Activated CD4-positive, CD25-positive, alpha-beta regulatory T cell (primary cell): Measurements from ENCODE around the gene NUP98.

Experiments
- DNase-seq, 4 experiments: peaks; one replicate each; lab custom pipeline; 2025; lab: John Stamatoyannopoulos, UW

NUP98 gene

DNA sequence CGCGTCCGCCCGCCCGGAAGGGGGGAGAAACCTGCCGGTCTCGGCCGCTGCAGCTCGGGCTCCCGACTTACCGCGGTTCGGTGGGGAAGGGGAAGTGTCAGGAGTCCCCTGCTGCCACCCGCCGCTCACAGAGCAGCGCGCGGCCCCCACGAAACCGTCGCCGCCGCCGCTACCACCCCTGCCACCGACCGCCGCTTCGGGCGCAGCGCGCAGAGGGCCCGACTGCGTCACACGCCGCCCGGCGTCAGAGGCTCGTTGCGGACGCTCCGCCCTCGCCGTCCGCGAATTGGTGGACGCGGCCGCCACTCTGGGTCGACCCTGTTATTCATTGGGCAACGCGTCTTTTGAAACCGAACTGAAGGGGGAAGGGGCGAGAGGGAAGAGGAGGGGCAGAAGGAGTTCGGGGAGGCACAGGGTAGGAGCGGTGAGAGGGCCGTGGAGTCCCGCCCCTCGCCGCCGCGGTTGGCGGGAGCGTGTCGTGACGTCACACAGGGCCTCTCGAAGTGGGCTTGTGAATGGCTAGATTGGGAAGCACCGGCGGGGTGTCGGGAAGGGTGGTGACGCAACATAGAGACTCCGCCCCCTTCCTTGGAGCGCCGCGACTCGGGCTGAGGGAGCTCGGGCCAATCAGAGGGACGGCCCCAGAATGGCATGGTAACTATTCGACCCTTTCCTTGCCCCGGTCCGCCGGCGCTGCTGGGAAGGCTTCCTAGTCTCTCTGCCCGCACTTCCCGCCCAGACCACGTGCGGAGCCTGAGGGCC is at the start of gene NUP98:
Gene NUP98, minus strand, starts transcription at position 226 of the 762 bp plus-strand sequence. CDS start 15,437 bp downstream, outside the sequence.
- DNase-seq = peak; percentile 98 to 99 (median 98)

DNA sequence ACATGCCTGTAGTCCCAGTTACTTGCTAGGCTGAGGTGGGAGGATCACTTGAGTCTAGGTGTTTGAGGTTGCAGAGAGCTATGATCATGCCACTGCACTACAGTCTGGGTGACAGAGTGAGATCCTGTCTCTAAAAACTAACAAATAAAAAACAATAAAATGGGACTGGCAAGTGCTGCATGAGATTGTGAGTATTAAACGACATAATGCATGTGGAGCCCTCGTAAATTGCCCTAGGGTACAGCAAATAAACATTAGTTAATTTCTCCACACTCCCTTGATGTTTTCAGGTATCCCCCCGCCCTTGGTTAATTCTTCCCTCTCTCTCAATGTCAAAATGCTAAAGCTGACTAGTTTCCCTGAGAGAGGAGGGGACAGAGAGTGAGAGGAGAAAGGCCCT is 48.3 kb upstream of the NUP98 start:
- DNase-seq = no peak

DNA sequence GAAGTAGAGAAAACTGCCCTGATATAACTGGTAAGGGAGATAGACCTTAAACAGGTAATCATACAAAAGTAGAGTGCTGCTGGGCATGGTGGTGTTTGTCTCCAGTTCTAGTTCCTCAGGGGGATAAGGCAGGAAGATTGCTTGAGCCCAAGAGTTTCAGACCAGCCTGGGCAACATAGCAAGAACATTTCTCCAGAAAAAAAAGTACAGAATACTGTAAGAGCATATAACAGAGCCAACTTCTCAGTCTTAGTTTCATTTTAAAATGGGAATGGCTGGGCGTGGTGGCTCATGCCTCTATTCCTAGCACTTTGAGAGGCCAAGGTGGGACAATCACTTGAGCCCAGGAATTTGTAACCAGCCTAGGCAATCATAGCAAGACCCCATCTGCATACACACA is 47.9 kb upstream of the NUP98 start:
- DNase-seq = no peak

DNA sequence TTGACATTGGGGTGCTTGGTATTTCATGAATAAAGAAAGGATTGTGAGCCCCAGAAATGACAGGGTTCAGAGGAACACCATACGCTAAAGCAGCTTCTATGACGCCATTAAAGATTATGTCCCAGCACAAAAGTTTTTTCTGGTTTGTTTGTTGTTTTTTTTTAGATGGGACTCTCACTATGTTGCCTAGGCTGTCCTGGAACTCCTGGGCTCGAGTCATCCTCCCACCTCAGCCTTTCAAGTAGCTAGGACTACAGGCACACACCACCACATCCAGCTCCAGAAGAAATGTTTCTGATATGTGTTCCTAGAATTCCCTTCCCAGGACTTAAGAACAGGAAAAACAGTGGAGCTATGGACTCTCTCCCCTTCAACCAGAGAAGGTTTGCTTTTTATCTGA is 46.0 kb upstream of the NUP98 start:
- DNase-seq = no peak

DNA sequence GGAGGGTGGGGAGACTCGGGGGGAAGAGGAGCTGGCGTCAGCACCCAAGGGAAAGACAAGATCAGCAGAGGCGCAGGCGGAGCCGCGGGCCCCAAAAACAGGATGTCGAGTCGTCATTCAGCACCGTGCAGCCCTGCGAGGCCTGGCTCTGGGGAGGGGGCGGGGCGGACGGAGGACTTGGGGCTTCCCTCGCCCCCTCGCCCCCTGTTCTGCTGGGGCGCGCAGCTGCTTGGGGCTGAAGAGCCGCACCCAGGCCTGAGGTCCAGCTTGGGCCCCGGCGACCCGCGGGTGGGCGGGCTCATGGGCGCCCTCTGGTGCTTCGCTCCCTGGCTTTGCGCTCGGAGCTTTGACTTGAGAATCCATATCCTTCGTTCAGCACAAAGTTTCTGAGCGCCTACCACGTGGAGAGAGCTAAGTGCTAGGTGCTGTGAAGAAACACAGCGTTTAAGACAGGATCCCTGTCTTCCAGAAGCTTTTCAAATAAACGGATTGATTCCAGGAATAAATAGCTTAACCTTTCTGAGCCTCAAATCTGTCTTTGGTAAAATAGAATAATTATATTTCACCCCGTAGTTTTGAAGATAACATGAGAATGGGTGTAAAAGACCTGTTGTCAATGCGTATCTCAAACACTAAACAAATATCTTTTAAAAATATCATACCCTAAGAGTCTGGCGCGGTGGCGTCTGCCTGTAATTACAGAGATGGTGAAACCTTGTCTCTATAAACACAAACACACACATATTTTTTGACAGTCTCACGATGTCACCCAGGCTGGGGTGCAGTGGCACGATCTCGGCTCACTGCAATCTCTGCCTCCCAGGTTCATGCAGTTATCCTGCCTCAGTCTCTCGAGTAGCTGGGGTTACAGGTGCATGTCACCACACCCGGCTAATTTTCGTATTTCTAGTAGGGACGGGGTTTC is 44.3 kb upstream of the NUP98 start:
- DNase-seq = peak in 3 of 4 experiments; percentile 82 to 90 (median 86)

DNA sequence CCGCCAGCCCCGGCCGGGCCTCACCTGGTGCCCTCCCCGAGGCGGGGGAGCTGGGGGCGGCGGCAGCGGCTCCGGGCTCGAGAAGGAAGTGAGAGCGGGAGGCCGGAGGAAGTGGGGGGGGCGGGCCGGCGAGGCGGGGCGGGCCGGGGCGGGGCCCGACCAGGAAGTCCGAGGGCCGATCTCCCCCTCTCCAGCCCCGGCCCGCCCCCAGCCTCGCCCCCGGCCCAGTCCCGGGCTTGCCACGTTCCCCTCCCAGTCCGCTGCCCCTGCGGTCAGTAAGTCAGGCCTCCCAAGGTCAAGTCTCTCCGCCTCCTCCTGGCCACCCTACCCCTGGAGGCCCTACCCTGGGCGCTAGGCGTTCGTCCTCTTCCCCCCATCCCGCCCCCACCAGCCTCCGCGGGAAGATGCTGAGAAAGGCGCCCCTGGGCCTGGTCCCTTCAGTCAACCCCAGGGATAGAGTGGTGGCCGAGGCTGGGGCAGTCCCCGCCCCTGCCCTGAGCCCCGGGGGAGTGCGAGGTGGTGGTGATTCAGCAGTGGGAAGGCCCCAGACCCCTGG is 43.6 kb upstream of the NUP98 start, which contains the start of gene RHOG:
Gene RHOG, minus strand, starts transcription at position 90 of the 556 bp plus-strand sequence. CDS start 12,821 bp downstream, outside the sequence.
- DNase-seq = peak; percentile 72 to 89 (median 74)

DNA sequence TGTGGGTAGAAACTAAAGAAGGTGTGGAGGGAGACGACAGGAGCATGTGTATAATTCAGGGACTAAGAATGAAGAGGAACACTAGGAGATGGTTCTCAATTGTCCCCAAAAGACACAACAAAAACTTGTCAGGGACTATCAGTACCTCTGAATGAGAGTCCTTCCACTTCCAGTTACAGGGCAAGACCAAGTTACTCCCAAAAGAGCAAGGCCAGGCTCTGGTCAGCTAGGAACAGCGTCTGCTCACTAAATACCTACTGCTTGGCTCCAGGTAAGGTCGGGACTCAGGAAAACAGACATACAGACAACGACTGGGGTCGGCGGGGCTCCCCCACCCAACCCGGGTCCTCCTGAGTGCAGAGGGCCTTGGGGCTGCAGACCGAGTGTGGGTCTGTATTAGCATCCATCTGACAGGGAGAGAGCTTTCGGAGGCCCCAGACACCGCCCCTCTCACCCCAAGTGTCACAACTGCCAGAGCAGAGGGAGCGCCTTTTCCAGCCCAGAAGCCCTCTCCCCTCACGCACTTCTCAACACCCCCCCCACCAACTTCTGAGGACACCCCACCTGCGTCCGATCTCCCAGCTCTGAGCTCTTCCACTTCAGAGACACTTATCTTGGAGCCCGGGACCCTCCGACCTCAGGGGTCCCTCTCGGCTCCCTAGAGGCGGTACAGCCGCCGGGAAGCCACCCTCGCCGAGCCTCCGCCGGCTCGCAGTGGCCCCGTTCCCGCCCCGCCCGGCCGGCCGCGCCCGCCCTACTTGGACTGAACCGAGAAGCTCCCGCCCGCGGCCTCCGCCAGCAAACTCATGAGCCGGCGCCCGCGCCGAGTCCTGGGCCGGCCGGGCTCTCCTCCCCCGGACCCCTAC is 42.9 kb upstream of the NUP98 start:
- DNase-seq = no peak

DNA sequence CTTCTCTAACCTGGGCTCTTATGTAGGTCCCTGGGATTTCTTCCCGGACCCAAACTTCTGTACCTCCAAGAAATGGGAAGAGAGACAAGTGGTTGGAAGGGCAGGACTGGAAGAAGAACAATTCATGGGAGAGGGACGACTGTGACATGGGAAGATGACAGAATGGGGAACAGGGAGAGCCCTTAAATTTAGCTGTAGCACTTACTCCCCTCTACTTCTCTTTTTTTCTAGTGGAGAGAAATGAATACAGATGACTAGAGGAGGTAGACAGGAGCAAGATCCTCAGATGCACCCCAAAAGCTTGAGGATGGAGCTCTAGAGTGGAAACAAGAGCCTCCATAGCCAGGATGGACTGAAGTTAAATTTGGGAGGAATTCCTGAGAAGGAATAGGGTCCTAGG is 41.1 kb upstream of the NUP98 start:
- no peak for DNase-seq

DNA sequence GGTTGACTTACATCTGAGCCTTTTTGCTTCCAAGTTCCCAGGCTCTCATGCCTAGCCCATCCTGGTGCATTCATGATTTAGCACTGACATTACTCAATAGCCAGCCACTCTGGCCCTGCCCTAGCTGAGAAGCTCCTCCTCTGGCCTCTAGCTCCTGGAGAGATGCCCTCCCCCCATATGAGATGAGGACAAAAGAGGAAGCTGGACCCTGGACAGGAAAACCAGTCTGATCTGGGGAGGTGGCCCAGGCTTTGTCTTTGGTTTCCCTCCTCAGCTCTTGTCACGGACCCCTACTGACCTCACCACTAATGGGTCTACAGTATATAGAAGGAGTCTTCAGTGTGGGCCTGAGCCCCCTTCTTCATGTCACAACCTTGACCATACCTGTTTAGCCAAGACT is 40.4 kb upstream of the NUP98 start:
- no peak for DNase-seq

DNA sequence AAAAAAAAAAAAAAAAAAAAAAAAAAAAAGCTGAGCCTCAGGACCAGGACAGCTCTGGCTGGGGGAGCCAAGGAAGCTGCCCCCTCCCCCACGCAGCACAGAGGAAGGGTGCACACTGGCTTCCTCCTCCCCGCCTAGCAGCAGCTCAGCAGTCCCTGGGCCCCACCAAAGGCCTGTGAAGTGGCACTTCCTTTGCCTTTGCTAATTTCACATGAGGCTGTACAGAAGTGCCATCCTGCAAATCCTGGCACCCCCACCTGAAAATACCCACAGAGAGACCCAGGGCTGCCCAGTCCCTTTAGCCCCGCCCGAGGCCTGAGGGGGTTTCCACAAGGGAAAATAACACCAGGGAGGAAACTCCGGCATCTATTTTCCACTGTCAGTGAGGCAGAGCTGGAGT is 39.5 kb upstream of the NUP98 start:
- DNase-seq = peak in 2 of 4 experiments; percentile 28 to 35

DNA sequence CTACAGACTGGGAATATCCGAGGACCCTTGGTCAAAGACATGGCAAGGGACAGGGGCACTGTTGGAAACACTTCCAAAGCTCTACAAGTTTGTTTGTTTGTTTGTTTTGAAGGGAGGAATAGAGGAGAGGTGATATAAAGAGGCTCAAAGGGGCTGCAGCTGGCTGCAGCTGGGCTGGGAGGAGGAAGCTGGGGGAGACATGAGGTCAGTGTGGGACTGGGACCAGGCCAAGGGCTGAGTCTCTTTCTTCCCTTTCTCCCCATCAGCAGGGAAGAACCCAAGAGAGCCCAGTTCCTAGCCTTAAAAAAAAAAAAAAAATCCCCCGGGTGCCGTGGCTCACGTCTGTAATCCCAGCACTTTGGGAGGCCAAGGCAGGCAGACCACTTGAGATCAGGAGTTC is 38.4 kb upstream of the NUP98 start:
- no peak for DNase-seq

DNA sequence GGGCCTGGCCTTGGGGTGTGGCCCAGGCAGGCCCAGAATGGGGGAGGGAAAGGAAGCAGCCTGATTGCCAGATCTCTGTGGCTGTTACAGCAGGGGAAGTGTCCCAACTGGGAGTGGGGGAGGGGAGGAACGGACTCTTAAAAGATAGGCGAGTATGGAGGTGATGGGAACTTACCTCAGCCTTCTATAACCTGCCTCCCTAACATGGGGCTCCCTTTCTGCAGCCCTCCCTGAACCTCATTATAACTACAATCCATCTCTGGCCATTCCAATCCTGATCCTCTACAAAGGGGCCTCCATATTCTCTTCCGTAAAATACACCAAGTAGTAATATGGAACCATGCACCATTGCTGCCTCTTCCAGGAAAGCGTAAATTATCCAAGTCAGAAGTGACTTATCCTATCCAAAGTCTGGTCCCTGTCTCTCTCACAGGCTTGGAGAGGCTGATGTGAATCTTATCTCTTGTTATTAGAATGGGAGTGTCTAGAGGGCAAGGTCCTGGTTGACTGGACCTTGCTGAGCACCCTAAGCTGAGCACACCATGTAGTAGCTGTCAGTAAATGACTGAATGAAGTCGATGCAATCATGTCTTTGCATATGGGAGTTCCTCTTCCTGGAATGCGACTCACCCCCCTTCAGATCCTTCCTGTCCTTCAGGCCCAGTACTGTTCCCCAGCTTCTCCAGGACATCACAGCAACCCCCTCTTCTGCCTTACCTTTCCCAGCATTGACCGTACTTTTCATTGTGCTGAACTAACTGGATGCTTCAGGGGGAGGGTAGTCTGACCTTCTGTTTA is 37.5 kb upstream of the NUP98 start:
- no peak for DNase-seq

DNA sequence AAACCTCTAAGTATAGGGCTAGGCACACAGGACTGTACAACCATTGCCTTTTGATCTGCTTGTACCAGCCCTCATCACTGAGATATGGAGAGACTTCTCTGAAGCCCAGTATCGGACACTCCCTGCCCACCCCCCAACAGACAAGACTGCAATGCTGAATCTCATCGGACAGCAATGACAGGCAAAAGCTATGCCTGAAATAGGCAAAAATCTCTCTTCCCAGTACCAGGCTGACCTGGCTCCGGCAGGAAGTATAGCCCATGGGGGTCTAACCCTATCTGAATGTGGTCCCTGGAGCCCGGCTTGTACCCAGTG is 37.0 kb upstream of the NUP98 start:
- no peak for DNase-seq

DNA sequence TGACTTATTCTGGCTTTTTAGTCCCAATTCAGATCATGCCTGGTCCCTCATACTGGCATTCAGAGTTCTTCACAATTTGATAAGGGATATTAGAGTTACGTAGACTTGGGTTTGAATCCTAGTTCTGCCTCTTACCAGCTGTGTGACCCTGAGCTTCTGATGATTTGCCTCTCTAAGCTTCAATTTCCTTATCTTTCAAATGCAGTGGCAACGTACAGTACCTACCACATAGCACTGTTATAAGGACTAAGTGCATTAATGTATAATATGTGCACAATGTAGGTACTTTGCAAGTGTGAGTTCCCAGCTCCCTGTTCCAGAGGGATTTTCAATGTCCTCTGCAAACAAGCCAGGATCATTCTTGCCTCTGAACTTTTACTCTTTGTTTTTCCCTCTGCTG is 36.1 kb upstream of the NUP98 start:
- DNase-seq = no peak

DNA sequence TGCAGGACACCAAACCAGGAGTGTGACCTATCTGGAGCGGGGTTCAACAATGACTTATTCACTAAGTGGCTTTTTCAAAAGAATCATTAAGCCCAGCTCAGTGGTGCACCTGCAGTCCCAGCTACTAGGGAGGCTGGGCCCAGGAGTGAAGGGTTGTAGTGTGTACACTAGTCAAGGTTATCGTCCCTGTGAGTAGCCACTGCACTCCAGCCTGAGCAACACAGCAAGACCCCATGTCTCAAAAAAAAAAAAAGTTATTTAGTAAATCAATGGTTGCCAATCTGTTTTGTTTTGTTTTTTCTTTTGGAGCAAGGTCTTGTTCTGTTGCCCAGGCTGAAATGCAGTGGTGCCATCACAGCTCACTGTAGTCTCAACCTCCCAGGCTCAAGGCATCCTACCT is 35.5 kb upstream of the NUP98 start:
- DNase-seq = no peak

DNA sequence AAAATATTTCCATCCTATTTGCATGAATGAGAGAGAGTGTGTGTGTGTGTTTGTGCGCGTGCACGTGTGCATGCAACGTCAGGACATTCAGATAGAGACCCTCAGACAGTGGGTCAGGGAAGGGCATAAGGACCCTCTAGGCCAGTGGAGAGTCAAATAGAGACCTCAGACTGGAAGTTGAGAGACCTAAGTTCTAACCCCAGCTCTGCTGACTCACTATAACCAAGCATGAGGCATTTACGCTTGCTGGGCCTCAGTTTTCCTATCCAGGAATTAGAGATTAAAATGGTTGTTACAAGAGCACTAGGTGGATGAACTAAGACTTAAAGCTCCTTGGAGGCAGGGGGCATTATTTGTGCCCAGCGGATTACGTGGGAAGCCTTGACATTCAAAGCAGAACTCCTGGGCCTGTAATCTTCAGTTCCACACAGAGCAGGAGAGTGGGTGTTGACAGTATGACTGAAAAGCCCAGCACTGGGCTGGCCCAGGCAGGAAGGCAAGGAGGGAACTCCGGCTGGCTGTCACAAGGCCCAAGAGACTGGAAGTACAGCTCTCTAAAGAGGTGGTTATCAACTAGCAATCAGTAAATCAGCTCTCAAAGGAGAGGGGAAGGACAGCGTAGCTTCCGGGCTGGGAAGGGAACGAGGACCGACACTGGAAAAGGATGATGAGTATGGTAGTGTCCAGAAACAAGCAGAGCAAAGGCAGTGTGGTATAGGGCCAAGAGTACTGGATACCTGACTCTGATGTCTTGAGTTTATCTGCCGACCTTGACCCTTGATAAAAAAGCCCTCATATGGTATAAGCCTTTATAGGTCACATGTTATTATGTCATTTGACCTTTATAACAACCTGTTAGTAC is 34.3 kb upstream of the NUP98 start:
- DNase-seq = no peak

DNA sequence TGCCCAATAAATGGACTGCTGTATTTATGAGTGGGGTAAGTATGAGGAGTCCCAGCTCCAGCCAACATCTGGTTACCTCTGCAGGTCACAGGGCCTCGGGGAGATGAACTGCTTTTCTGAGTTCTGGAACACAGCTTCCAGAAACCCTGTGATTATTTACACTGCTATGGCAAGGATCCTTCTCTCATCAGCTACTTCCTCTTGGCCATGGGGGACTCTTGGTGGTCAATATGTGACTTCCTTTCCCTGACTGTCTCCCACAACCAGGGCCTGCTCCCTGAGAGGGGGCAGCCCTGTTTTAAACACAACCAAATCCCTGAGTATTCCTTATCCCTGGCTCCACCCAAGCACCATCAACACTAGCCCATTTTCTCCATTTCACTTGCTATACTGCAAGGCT is 33.4 kb upstream of the NUP98 start:
- DNase-seq = no peak

DNA sequence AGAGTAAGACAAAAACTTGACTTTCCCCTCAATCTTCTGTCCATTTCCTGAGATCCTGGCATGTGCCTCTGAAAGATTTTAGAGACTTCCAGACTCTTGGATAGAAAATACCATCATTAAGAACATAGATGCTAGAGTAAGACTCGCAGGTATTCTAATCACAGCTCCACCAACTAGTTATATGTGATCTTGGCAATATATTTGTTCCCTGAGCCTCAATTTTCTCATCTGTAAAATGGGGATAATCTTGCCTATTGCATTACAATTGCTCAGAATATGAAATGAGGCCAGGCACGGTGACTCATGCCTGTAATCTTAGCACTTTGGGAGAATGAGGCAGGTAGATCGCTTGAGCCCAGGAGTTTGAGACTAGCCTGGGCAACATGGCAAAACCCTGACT is 32.7 kb upstream of the NUP98 start:
- DNase-seq = no peak

DNA sequence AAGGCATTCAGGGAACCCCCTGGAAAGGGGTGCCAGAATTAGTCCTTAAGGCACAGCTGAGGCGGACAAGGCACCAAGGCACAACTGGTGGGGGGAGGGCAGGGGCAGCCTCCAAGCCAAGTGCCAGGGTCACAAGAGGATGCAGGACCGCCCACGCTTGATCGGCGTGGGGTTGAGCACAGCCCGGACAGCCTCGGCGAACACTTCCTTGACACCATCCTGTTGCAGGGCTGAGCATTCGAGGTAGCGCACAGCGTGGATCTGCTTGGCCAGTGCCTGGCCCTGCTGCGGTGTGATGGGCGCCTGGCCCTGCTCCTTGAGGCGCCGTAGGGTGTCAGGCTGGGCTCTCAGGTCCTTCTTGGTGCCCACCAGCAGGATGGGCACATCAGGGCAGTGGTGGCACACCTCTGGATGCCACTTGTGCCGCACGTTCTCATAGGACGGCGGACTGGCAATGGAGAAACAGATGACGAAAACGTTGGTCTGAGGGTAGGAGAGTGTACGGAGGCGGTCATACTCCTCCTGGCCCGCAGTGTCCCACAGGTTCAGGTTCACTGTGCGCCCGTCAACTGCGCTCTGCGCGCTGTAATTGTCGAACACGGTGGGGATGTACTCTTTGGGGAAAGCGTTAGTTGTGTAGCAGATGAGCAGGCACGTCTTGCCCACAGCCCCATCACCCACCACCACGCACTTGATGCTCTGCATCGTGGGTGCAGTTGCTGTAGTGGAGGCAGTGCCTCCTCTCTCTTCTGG is 30.3 kb upstream of the NUP98 start:
- no peak for DNase-seq
